Measurements from ENCODE around the gene SUPT16H. TPM values are rescaled to one million over a fixed set of nuclear protein-coding genes. Genes with fewer than 3 reads are reported as not detected.
"Not testable (repeated sequence)": the region's sequence is repeated elsewhere in the genome, so short reads cannot be mapped to it uniquely, and the experiment has no call there.

The SUPT16H gene
- total RNA-seq, 4 donors from 2014 or later, result 31.5 to 115 (median 64.1) TPM

DNA sequence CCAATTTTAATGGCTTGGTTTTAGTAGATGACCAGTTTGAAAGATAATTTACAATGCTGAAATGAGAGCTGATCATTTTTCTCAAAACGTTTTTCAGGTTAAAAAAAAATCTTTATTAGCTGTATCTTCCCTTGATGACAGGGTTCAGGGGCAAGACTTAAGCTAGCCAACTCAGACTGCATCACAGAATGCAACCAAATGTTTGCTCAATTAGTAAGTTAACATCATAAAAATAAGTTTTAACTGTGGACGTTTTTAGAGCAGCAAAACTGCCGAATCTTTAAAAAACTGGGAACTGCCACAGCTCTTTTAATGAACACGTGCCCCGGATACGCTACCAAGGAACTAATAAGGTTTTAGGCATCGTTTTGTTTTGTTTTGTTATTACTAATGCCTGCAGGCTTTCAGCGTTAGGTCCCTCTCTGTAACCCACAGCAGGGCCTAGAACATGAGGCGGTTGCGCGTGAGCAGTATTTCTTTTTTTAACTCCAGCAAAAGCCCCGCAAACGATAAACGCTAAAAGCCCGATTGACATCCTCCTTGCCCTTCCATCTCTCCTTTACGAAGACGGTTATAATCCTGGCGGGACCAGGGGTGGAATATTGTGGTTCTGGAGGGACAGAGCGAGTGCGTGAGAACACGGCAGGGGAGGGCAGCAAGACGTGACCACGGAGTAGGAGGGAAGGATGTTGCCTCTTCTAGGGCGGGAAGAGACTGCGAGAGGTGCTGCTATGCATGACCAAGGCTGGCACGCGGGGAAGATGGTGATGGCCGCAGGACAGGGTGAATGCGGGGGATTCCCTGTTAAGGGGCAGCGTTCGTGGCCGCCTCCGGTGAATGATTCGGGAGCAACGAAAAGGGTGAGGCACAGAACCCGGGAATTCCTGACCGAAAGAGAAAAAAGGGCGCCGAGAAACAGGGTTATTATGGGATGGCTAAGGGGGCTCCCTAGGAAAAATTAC is 652 bp downstream of the SUPT16H start:
- TF ChIP-seq POLR2A (IDR thresholded peaks at IDR 0.05), result no peak
- TF ChIP-seq, protein P1, sequence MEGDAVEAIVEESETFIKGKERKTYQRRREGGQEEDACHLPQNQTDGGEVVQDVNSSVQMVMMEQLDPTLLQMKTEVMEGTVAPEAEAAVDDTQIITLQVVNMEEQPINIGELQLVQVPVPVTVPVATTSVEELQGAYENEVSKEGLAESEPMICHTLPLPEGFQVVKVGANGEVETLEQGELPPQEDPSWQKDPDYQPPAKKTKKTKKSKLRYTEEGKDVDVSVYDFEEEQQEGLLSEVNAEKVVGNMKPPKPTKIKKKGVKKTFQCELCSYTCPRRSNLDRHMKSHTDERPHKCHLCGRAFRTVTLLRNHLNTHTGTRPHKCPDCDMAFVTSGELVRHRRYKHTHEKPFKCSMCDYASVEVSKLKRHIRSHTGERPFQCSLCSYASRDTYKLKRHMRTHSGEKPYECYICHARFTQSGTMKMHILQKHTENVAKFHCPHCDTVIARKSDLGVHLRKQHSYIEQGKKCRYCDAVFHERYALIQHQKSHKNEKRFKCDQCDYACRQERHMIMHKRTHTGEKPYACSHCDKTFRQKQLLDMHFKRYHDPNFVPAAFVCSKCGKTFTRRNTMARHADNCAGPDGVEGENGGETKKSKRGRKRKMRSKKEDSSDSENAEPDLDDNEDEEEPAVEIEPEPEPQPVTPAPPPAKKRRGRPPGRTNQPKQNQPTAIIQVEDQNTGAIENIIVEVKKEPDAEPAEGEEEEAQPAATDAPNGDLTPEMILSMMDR (IDR thresholded peaks at IDR 0.05), result no peak
- Histone ChIP-seq H3K9me3 (no peaks in the 10 kb centered on the region), H3K4me3 (peak overlapping the region; percentile 68 to 99), H3K27me3 (no peaks in the 10 kb centered on the region), H3K4me1 (peaks cover 0 to 15% of the 10 kb centered on the region in 2 donors), H3K36me3 (no peaks in the 10 kb centered on the region), H3K27ac (peak overlapping the region; percentile 89 to 90)
- intact Hi-C loops (cut with DNase I; ENCODE audit: low total_unique reads), result no loop called here
- peak; percentile 25 to 28 for DNase-seq

DNA sequence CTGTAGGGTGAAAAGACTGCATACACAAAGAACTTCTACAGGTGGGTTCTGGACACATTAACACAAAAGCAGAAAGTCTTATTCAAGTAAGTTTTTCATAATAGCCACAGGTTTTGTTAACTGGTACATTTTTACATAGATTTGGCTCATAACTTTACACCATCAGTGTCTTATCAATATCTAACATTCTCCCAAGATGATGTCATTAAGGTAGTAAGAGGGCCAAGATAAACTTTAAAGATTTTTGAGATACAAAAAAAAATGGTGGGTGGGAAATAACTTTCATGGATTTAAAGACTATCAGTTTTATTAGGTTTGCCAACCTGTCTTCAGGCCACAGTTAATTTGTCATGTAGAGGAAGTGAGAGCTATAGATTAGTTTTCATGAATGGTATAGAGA is 1.7 kb downstream of the SUPT16H start:
- intact Hi-C loops (cut with DNase I; ENCODE audit: low total_unique reads), result no loop called here
- TF ChIP-seq, protein P1 (IDR thresholded peaks at IDR 0.05), result no peak
- TF ChIP-seq POLR2A (IDR thresholded peaks at IDR 0.05), result no peak
- no peak overlapping the region for H3K27ac ChIP-seq

DNA sequence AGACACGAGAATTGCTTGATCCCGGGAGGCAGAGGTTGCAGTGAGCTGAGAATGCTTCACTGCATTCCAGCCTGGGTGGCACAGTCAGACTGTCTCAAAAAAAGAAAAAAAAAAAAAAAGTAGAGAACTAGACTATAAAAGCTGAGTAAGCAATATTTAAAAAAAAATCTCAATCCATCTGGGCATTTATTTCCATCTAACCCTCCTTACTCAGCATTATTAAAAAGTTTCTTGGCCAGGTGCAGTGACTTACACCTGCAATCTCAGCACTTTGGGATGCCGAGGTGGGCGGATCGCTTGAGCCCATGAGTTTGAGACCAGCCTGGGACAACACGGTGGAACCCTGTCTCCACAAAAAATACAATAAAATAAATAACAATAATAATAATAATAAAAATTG is 4.5 kb downstream of the SUPT16H start:
- H3K4me1 ChIP-seq, result peaks cover 0 to 15% of the 10 kb centered on the region in 2 donors
- H3K4me3 ChIP-seq, result no peak overlapping the region
- H3K9me3 ChIP-seq, result no peaks in the 10 kb centered on the region
- TF ChIP-seq, protein P1 (IDR thresholded peaks at IDR 0.05), result no peak
- no peak for TF ChIP-seq POLR2A (IDR thresholded peaks at IDR 0.05)
- no peak overlapping the region for H3K27ac ChIP-seq
- no peak for DNase-seq
- no peaks in the 10 kb centered on the region for H3K27me3 ChIP-seq
- H3K36me3 ChIP-seq, result no peaks in the 10 kb centered on the region
- intact Hi-C loops (cut with DNase I; ENCODE audit: low total_unique reads), result no loop called here

More for the DNA sequence above, 1.7 kb downstream of the SUPT16H start:
- no peaks in the 10 kb centered on the region for H3K27me3 ChIP-seq
- H3K4me3 ChIP-seq, result no peak overlapping the region
- H3K4me1 ChIP-seq, result peaks cover 0 to 15% of the 10 kb centered on the region in 2 donors
- H3K9me3 ChIP-seq, result no peaks in the 10 kb centered on the region
- no peak for DNase-seq
- no peaks in the 10 kb centered on the region for H3K36me3 ChIP-seq

DNA sequence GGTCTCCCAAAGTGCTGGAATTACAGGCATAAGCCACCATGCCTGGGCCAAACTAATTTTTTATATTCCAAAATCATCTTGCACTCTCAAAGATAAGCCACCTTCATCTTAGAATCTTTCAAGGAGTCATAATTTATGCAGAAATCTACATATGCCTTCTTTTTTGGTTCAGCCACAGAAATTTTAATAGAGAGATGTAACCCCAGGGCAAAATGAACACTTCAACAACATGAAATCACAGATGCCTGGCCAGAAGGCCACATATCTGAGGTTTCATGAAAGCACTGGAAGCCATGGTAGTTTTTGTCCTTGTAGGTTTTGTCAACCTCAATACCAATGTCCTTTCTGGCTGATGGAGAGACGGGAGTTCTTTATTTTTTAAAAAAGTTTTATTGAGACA is 9.8 kb downstream of the SUPT16H start:
- intact Hi-C loops (cut with DNase I; ENCODE audit: low total_unique reads), result no loop called here
- no peak for DNase-seq
- no peaks in the 10 kb centered on the region for H3K4me1 ChIP-seq
- no peaks in the 10 kb centered on the region for H3K36me3 ChIP-seq
- H3K27ac ChIP-seq, result no peak overlapping the region
- no peak overlapping the region for H3K4me3 ChIP-seq
- TF ChIP-seq POLR2A (IDR thresholded peaks at IDR 0.05), result no peak
- TF ChIP-seq, protein P1 (IDR thresholded peaks at IDR 0.05), result no peak
- no peaks in the 10 kb centered on the region for H3K9me3 ChIP-seq
- H3K27me3 ChIP-seq, result no peaks in the 10 kb centered on the region

DNA sequence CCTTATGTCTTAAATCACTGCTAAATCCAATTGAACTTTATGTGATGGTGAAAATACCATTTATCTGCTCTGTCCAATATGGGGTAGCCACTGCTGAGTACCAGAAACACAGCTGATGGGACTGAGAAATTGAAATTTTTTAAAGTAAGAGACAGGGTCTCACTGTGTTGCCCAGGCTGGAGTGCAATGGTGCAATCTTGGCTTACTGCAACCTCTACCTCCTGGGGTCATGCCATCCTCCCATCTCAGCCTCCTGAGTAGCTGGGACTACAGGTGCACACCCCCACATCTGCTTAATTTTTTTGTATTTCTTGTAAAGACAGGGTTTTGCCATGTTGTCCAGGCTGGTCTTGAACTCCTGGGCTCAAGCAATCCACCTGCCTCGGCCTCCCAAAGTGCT is 11.0 kb downstream of the SUPT16H start:
- H3K27me3 ChIP-seq; intact Hi-C loops (cut with DNase I; ENCODE audit: low total_unique reads); H3K9me3 ChIP-seq; H3K36me3 ChIP-seq; H3K27ac ChIP-seq; DNase-seq; H3K4me3 ChIP-seq; H3K4me1 ChIP-seq: not testable (repeated sequence)

Data from uterus (tissue), 4 donors.